Measurements from ENCODE around the gene AHR.

GRCh38 chr7:17340655-17341054 lies 42.2 kb downstream of the AHR start:
- no peak for TF ChIP-seq REST (IDR thresholded peaks at IDR 0.05; ENCODE audit: borderline replicate concordance)
- TF ChIP-seq CTCF (IDR thresholded peaks at IDR 0.05; ENCODE audit: poor library complexity, severe bottlenecking) = no peak
- no peak for TF ChIP-seq EZH2 (IDR thresholded peaks at IDR 0.05; ENCODE audit: borderline replicate concordance, insufficient read depth, low read length, poor library complexity, severe bottlenecking)

All from neural cell (in vitro differentiated cells).